GF-D8 (cell line): ENCODE results near the gene GALNT2.
A peak's percentile ranks its signal among the peaks of the same experiment; 100 is the strongest.

Experiments
- DNase-seq: peaks from one replicate; lab custom pipeline; 2025; lab: John Stamatoyannopoulos, UW

GALNT2 gene

DNA sequence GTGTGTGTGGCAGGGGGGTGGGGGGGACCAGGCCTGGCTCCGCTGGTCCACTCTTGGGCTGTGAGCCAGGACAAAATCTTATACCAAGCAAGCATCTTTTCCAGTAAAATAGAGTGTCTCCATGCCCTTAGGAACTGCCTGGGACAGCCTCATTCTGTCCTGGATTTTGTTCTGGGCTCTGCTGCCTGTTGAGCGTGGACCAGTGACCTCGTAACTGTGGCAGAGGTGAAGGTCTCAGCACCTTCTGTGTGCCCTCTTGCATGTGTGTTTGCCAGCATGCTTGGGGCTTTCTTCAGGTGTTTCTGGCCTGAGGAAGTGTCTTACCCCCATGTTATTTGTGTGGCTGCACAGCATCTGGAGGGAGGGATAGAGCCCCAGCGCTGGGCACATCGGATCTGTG is 45.7 kb downstream of the GALNT2 start:
- no peak for DNase-seq

- no peak for DNase-seq
Observed at GRCh38 chr1:230113235-230113592, 46.2 kb downstream of the GALNT2 start.

DNA sequence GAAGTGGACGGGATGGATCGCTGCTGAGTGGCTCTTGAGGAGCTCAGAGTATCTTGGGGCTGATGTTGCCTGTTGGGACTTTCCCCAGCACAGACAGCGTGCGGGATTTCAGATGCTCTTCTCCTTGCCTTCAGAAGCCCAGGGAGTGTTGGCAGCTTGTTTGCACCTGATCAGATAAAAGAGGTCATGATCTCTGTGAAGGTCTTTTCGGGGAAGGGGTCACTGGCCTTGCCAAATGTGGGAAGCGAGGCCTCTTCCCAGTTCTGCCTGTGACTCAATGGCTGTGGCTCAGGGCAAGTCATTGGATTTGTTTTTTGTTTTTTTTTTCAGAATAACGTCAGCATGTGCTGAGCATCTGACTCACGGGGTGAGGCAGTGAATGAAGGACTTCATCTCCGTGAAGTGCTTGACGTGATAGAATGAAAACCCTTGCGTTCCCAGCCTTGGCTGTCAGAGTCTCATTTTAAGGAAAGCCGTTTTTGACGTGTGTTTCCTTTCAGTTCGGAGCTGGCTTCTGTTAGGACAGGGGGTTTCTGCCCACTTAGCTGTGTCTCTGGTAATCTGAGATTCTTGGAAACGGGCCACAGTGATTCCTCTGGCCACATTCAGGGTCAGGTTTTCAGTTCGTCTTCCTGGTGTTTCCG is 46.7 kb downstream of the GALNT2 start:
- DNase-seq, result no peak

DNA sequence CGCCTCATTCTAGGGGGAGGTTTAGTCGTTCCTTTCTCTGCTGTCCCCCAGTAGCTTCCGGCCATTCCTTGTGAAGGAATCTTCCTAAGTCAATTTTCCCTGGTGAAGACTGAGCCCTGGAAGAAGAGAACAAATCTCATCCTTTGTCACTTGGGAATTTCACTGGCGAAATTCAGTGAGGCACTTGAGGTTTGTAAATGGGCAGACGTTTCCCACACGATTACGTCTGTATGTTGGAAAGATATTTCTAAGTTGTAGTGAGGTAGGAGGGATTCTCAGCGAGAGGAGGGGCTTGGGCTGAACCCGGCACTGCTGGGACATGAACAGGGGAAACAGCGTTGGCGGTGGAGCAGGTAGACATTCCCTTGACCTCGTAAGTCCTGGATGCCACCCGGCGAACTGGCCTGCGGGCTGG is 47.2 kb downstream of the GALNT2 start:
- no peak for DNase-seq

DNA sequence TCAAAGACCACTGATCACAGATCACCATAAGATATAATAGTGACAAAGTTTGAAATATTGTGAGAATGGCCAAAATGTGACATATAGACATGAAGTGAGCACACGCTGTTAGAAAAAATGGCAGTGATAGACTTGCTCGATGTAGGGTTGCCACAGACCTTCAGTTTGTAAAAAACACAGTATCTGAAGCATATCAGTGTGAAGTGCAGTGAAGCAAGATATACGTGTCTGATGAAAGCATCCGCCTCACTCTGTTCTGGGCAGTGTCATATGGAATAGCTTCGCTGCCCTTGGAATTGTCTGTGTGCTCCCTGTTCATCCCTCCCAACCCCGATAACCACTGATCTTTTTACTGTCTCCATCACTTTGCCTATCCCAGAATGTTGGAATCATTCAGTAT is 50.7 kb downstream of the GALNT2 start:
- peak; percentile 79 for DNase-seq

GRCh38 chr1:230119340-230119739 is 52.3 kb downstream of the GALNT2 start:
- DNase-seq, result no peak

GRCh38 chr1:230120289-230120920 is 53.4 kb downstream of the GALNT2 start:
- DNase-seq, result no peak

DNA sequence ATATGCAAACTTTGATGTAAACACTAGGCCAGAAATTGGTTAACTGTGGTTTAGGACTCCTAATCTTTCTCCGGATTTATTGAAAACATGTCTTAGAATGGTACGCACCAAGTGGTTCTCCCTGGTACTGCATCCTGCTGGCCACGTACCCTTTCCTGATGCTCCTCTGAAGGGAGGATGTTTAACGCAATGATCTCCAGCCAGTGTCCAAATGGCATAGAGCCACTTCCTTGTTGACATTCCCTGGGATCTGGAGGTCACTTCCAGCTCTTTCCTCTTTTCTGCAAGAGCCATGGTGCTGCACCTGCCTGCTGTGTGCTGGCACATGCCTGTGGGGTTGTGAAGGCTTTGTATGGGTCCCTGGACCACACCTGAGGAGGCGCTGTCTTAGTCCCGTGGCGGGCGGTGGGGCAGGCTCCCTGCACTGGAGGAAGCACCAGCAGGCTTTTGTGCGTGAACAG is 53.9 kb downstream of the GALNT2 start:
- no peak for DNase-seq

GRCh38 chr1:230121950-230122349 is 54.9 kb downstream of the GALNT2 start:
- DNase-seq, result no peak

DNA sequence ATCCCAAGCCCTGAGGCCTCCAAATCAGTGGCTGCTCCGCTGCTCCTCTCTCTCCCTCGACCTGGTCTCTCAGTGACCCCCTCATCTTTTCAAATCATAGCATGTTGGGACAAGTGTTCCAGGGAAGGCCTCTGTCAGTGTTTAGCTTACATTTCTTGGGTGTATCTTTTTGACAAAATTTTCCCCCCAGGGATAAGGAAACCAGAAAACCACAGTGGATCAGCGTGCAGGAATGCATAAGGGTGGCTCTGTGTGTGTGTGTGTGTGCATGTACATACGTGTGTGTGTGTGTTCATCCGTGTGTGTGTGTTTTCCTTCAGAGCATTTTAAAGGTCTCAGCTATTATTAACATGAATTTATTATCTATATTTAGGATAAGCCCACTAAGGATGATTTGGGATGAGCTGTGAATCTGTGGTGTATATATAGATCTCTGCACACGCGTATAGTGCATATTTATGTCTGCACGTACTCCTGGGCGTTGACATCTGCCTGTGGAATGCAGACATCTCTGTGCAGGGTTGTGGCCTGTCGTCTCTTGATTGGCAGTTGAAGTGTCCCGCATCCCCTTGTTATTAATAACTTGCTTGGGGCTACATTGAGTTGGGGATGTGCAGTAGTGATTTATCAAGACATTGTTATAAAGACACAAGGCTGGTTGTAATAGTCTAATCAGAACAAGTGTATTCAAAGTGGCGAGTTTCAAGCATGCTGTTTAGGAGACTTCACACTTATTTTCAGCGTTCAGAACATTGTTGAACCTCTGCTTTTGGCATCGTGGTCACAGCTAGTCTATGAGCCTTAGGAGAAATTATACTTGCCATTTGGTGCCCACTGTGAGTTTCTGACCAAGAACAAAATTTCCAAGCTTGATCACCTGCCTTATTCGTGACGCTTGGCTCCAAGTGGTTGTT is 55.6 kb downstream of the GALNT2 start:
- no peak for DNase-seq

DNA sequence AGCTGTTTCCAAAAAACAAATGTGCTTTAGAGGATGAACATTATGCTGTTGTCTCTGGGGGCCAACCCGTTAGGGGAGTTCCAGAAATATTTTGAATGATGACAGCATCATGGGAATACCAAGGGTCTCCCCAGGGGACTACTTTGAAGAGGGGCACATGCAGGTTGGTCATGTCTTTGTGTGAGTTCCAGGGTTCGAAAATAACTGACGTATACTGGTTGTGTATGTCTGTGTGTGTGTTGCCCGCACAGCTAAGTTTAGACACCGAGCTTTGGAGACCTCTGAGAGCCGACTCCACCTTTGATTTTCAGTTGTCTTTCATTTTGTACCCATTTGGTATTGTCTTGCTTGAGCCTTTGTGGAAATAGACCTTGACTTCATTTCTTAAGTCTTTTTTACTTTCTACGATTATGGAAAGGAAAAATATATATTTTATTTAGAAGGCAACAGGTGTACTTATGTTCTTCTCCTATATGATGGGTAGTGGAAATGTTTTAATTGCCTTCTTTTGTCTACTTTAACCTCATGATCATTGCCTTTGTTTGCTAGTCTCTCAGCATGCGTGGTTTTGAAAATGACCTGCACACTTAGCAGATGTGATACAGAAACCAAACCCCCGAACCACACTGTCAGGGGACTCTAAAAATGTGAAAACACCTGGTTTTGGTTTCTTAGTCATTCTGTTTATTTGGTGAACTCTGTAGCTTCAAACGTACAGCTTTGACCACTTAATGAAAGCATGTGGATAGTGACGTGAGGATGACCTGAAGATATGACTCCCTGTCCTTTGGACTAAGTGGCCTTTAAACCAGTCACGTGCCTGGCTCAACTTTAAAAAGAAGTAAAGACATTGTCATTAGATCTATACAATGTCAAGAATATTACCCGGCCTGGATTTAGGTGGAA is 56.5 kb downstream of the GALNT2 start:
- no peak for DNase-seq

GRCh38 chr1:230124186-230125128 is 57.4 kb downstream of the GALNT2 start:
- DNase-seq, result peak; percentile 42

- DNase-seq, result no peak
Observed at GRCh38 chr1:230125141-230125540, 58.1 kb downstream of the GALNT2 start.

DNA sequence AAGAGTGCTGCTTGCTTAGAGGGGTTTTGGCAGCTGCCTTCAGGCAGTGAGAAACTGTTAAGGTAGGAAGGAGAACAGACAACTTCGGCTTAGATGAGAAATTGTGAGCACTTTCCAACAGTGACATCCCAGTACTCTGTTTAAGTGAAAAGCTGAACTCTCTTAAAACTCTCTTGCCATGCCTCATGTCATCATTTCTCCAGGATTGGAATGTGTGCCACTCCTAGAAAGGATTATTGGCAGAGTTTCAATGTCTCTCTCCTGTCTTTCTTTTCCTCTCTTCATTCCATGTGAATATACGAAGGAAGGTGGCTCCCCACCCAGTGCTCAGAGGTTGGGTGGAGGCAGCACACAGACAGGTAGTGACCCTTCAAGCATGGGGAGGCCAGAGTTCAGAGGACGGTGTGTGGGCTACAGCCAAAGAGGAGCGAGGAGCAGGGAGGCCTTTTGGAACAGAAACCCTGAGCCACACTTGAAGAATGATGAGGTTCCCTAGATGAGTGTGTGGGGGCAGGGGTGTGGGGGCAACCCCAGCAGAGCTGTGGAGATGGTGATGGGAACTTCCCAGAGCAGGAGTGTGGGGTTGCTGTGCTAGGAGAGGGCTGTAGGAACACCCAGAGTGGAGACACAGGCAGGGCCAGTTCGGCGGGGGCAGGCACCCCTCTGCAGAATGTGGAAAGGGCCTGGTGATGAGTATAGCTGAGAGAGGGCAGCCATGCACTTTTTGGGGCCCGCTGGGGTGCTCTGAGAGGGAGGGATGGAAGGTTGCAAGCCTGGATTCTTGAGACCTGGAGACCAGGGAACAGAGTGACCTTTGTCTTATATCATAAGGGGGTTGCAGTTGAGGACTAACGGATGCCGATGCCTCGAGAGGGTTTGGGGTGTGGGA is 58.8 kb downstream of the GALNT2 start:
- DNase-seq, result no peak

DNA sequence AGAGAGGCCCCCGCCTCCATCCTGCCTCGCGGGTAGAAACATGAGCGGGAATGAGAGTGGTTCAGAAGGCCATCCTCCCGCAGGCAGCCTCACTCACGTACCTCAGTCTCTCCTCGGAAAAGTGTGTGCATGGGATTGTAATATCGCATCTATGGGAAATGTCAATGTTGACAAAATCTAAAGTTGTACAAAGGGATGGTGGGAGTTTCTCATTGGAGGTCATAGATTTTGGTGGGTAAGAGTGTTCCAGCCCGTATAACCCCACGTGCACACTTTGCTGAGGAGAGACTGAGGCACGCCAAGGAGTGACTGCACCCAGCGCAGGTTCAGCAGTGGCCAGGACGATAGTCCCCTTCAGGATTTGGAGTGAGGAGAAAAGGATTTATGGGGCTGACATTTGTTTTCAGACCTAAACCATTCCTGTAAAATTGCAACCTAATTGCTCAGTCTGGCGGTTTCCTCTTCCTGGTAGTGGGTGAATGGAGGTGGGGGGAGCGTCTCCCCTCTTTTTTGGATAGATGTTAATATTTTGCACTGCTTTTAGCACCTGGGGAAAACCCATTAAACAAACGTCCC is 59.6 kb downstream of the GALNT2 start:
- no peak for DNase-seq

DNA sequence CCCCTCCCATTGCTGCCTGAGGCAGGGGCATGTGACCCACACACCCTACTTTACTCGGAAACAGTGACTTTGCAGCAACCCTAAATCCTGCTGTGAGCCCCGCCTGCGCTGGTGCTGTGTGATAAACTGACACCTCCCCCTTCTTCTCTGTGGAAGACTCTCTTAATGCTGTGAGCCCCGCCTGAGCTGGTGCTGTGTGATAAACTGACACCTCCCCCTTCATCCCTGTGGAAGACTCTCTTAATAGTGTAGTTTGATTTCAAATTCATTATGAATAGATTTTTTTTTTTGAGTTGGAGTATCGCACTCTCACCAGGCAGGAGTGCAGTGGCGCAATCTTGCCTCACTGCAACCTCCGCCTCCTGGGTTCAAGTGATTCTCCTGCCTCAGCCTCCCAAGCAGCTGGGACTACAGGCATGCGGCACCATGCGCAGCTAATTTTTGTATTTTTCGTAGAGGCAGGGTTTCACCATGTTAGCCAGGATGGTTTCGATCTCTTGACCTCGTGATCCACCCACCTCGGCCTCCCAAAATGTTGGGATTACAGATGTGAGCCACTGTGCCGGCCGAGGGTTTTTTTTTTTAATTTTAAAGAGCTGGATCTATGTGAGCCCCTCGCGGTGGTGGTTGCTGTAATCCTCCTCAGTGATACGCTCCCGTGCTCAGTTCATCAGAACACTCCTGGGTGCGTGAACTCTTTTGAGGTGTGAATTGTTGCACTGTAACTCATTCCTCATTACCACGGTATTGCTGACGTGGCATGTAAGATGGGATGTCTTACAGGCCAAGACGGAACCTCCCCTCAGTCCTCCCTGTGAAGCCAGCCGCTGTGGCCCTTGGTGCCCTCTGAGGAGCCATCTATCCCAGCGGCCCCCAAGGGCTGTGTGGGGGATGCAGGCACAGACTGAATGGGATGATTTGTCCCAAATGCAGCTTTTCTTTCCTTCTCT is 60.3 kb downstream of the GALNT2 start:
- DNase-seq, result peak; percentile 42

GRCh38 chr1:230128569-230129285 is 61.7 kb downstream of the GALNT2 start:
- DNase-seq, result no peak
